Neural cell (in vitro differentiated cells): ENCODE results near the gene RFX4. TPM values are rescaled to one million over a fixed set of nuclear protein-coding genes. Genes with fewer than 3 reads are reported as not detected.

Experiments
- H2AFZ ChIP-seq: fragments of 200-600, 300-800 bp; sonication (generic), shearing (Covaris generic); 2 replicates; pipeline ENCODE4 v1.6.0; 2014; ENCODE audit warnings: low read depth, mild to moderate bottlenecking, antibody characterized with exemption, low read length, moderate library complexity
- H3F3A ChIP-seq: fragments of 200-600 bp; shearing (Covaris generic); 2 replicates; pipeline ENCODE4 v1.6.1; 2016; ENCODE audit warnings: mild to moderate bottlenecking, moderate library complexity, mixed read lengths, antibody characterized with exemption, low read length; ENCODE audit not compliant: insufficient read depth, poor library complexity, severe bottlenecking
- H3K27ac ChIP-seq: fragments of 200-600, 300-800 bp; sonication (generic), shearing (Covaris generic); 2 replicates; pipeline ENCODE4 v1.5.1; 2014; ENCODE audit warnings: mild to moderate bottlenecking, low read length, moderate library complexity
- H3K27me3 ChIP-seq: fragments of 300-800, 200-600 bp; sonication (generic), shearing (Covaris generic); 2 replicates; pipeline ENCODE4 v1.6.0; 2014; ENCODE audit warnings: mild to moderate bottlenecking, low read depth, low read length, moderate library complexity; ENCODE audit not compliant: insufficient read depth
- H3K36me3 ChIP-seq: fragments of 300-800, 200-600 bp; sonication (generic), shearing (Covaris generic); 2 replicates; pipeline ENCODE4 v1.5.1; 2014; ENCODE audit warnings: mild to moderate bottlenecking, antibody characterized with exemption, low read length, moderate library complexity; ENCODE audit not compliant: insufficient read depth
- H3K4me2 ChIP-seq: fragments of 300-800, 200-600 bp; sonication (generic), shearing (Covaris generic); 2 replicates; pipeline ENCODE4 v1.6.0; 2014; ENCODE audit warnings: mild to moderate bottlenecking, low read length
- H3K4me3 ChIP-seq: fragments of 300-800, 200-600 bp; sonication (generic), shearing (Covaris generic); 2 replicates; pipeline ENCODE4 v1.5.1; 2014; ENCODE audit warnings: mild to moderate bottlenecking, low read length, moderate library complexity
- H3K79me2 ChIP-seq: fragments of 200-600 bp; shearing (Covaris generic); replicated peaks from 2 replicates; pipeline ENCODE4 v1.6.0; 2014; ENCODE audit warnings: mild to moderate bottlenecking, low read length, moderate library complexity; ENCODE audit not compliant: insufficient read depth
- H3K9ac ChIP-seq: fragments of 300-800, 200-600 bp; sonication (generic), shearing (Covaris generic); 2 replicates; pipeline ENCODE4 v1.6.1; 2016; ENCODE audit warnings: mild to moderate bottlenecking, low read length, mixed read lengths
- H3K9me2 ChIP-seq: fragments of 200-600 bp; shearing (Covaris generic); 2 replicates; pipeline ENCODE4 v1.6.1; 2016; ENCODE audit warnings: mild to moderate bottlenecking, low read length, mixed read lengths; ENCODE audit not compliant: insufficient read depth
- H3K9me3 ChIP-seq: fragments of 200-600, 300-800 bp; sonication (generic), shearing (Covaris generic); 2 replicates; pipeline ENCODE4 v1.6.1; 2016; ENCODE audit warnings: mild to moderate bottlenecking, mixed run types, low read length, moderate library complexity, mixed read lengths
- H4K20me1 ChIP-seq: fragments of 200-600 bp; shearing (Covaris generic); 2 replicates; pipeline ENCODE4 v1.6.1; 2016; ENCODE audit warnings: mild to moderate bottlenecking, mixed run types; ENCODE audit not compliant: insufficient read depth
- CTCF ChIP-seq: fragments of 450-650 bp; IDR thresholded peaks from 2 replicates; pipeline ENCODE4 v1.5.1; 2014; ENCODE audit warnings: antibody characterized with exemption, mild to moderate bottlenecking, moderate library complexity; ENCODE audit not compliant: poor library complexity, severe bottlenecking
- EP300 ChIP-seq: fragments of 450-650 bp; conservative IDR thresholded peaks from 2 replicates; pipeline ENCODE4 v1.6.1; 2014; ENCODE audit warnings: antibody characterized with exemption, mild to moderate bottlenecking, moderate library complexity; ENCODE audit not compliant: poor library complexity, severe bottlenecking
- EZH2 ChIP-seq: fragments of 200-600, 300-800 bp; shearing (Covaris generic), sonication (generic); IDR thresholded peaks from 2 replicates; pipeline ENCODE4 v1.6.1; 2014; ENCODE audit warnings: antibody characterized with exemption, low read length, borderline replicate concordance, mild to moderate bottlenecking; ENCODE audit not compliant: insufficient read depth, poor library complexity, severe bottlenecking
- MXI1 ChIP-seq: fragments of 450-650 bp; conservative IDR thresholded peaks from 2 replicates; pipeline ENCODE4 v1.6.1; 2014; ENCODE audit warnings: antibody characterized with exemption, mild to moderate bottlenecking; ENCODE audit not compliant: poor library complexity, severe bottlenecking
- POLR2AphosphoS5 ChIP-seq: IDR thresholded peaks from 2 replicates; pipeline ENCODE4 v1.6.1; 2012
- RAD21 ChIP-seq: fragments of 450-650 bp; conservative IDR thresholded peaks from 2 replicates; pipeline ENCODE4 v1.6.1; 2014; ENCODE audit warnings: antibody characterized with exemption, mild to moderate bottlenecking, moderate library complexity
- REST ChIP-seq: IDR thresholded peaks from 2 replicates; pipeline ENCODE4 v1.6.1; 2012; ENCODE audit warnings: borderline replicate concordance
- SMC3 ChIP-seq: fragments of 450-650 bp; conservative IDR thresholded peaks from 2 replicates; pipeline ENCODE4 v1.6.1; 2014; ENCODE audit warnings: antibody characterized with exemption, mild to moderate bottlenecking, moderate library complexity; ENCODE audit not compliant: poor library complexity
- TAF1 ChIP-seq: IDR thresholded peaks from 2 replicates; pipeline ENCODE4 v1.6.1; 2012; ENCODE audit warnings: low read depth
- polyA plus RNA-seq: library from polyadenylated mRNA; depleted of rRNA; stranded (reverse); fragments of >200 nt; gene quantifications from 2 replicates; pipeline ENCODE4 v1.2.3, GENCODE V29; 2014

Gene RFX4
- polyA plus RNA-seq, 1 donor from 2014 or later, result 0.22 TPM

- H3K4me3 ChIP-seq, result no peak overlapping the region
- TF ChIP-seq TAF1 (no peak), MXI1 (no peak), RAD21 (no peak), EZH2 (no peak), REST (no peak), EP300 (no peak), CTCF (no peak), POLR2AphosphoS5 (no peak), SMC3 (no peak)
- H4K20me1 ChIP-seq, result no peaks in the 10 kb centered on the region
- no peaks in the 10 kb centered on the region for H3K9me2 ChIP-seq
- no peaks in the 10 kb centered on the region for H3K79me2 ChIP-seq
- no peaks in the 10 kb centered on the region for H3F3A ChIP-seq
- H3K9me3 ChIP-seq, result no peaks in the 10 kb centered on the region
- no peak overlapping the region for H2AFZ ChIP-seq
- H3K4me2 ChIP-seq, result no peak overlapping the region
- H3K36me3 ChIP-seq, result no peaks in the 10 kb centered on the region
- H3K27me3 ChIP-seq, result no peaks in the 10 kb centered on the region
- no peak overlapping the region for H3K27ac ChIP-seq
- no peak overlapping the region for H3K9ac ChIP-seq
These were observed 89.7 kb downstream of the RFX4 start for GRCh38 chr12:106672314-106673025.

- Histone ChIP-seq H3K9me3 (no peaks in the 10 kb centered on the region), H3K79me2 (no peaks in the 10 kb centered on the region), H3K27me3 (no peaks in the 10 kb centered on the region), H3K4me2 (no peak overlapping the region), H3K9me2 (no peaks in the 10 kb centered on the region), H4K20me1 (no peaks in the 10 kb centered on the region), H2AFZ (no peak overlapping the region), H3K9ac (no peak overlapping the region), H3K36me3 (no peaks in the 10 kb centered on the region), H3K27ac (no peak overlapping the region), H3F3A (no peaks in the 10 kb centered on the region), H3K4me3 (no peak overlapping the region)
- no peak for TF ChIP-seq TAF1
These were observed 90.3 kb downstream of the RFX4 start for GRCh38 chr12:106673141-106673540.
